Mesenchymal stem cell (in vitro differentiated cells and primary cell): ENCODE measurements around the gene VGLL4.

Experiments
- DNase-seq: peaks from one replicate; pipeline ENCODE4 v3.0.0-alpha.2; 2013
- H2AFZ ChIP-seq: one replicate; pipeline ENCODE4 v1.6.1; 2013; ENCODE audit warnings: low read depth, mild to moderate bottlenecking, control low read depth, inconsistent platforms, low read length, moderate library complexity
- H2AK5ac ChIP-seq: 2 replicates; pipeline ENCODE4 v1.6.1; 2013; ENCODE audit warnings: low read length, moderate library complexity, mild to moderate bottlenecking, inconsistent platforms; ENCODE audit not compliant: severe bottlenecking
- H2BK120ac ChIP-seq: one replicate; pipeline ENCODE4 v1.6.1; 2013; ENCODE audit warnings: low read depth, mild to moderate bottlenecking, inconsistent platforms, low read length, moderate library complexity
- H2BK12ac ChIP-seq, 2 experiments: one replicate each; pipeline ENCODE4 v1.6.1; 2013; ENCODE audit warnings: inconsistent platforms in 2 of 2, low read length in 2 of 2, mild to moderate bottlenecking in 2 of 2, moderate library complexity in 2 of 2, control low read depth in 1 of 2
- H2BK15ac ChIP-seq: one replicate; pipeline ENCODE4 v1.6.1; 2013; ENCODE audit warnings: mild to moderate bottlenecking, low read depth, inconsistent platforms; ENCODE audit not compliant: poor library complexity, severe bottlenecking
- H2BK5ac ChIP-seq: 2 replicates; pipeline ENCODE4 v1.6.1; 2013; ENCODE audit warnings: low read depth, mild to moderate bottlenecking, low read length, control low read depth, inconsistent platforms; ENCODE audit not compliant: poor library complexity, severe bottlenecking
- H3K14ac ChIP-seq, 2 experiments: one replicate each; pipeline ENCODE4 v1.6.1; 2013; ENCODE audit warnings: inconsistent platforms in 2 of 2, low read length in 2 of 2, control low read depth in 1 of 2, mild to moderate bottlenecking in 1 of 2, moderate library complexity in 1 of 2
- H3K18ac ChIP-seq, 2 experiments: one replicate each; pipeline ENCODE4 v1.6.1; 2013; ENCODE audit warnings: inconsistent platforms in 2 of 2, low read length in 2 of 2, control low read depth in 1 of 2, low read depth in 1 of 2, mild to moderate bottlenecking in 1 of 2
- H3K23ac ChIP-seq, 2 experiments: one replicate each; pipeline ENCODE4 v1.6.1; 2013; ENCODE audit warnings: inconsistent platforms in 2 of 2, low read length in 2 of 2, mild to moderate bottlenecking in 2 of 2, moderate library complexity in 2 of 2, control low read depth in 1 of 2
- H3K27ac ChIP-seq: 2 replicates; pipeline ENCODE4 v1.5.1; 2013; ENCODE audit warnings: mild to moderate bottlenecking, moderate library complexity, low read length, control low read depth, inconsistent platforms; ENCODE audit not compliant: poor library complexity, severe bottlenecking
- H3K27me3 ChIP-seq, 2 experiments: 2 replicates each; pipeline versions ENCODE4 v1.6.1 to v1.7.0; 2013; ENCODE audit warnings: low read length in 2 of 2, mild to moderate bottlenecking in 2 of 2, moderate library complexity in 2 of 2, control low read depth in 1 of 2, inconsistent platforms in 1 of 2; ENCODE audit not compliant: control insufficient read depth in 1 of 2, insufficient read depth in 1 of 2
- H3K36me3 ChIP-seq, 2 experiments: 2 replicates each; pipeline versions ENCODE4 v1.6.1 to v1.7.0; 2013; ENCODE audit warnings: low read length in 2 of 2, control low read depth in 1 of 2, inconsistent platforms in 1 of 2, low read depth in 1 of 2, mild to moderate bottlenecking in 1 of 2; ENCODE audit not compliant: insufficient read depth in 2 of 2, control insufficient read depth in 1 of 2
- H3K4ac ChIP-seq, 2 experiments: one replicate each; pipeline ENCODE4 v1.6.1; 2013; ENCODE audit warnings: inconsistent platforms in 2 of 2, low read length in 2 of 2, mild to moderate bottlenecking in 2 of 2, moderate library complexity in 2 of 2, control low read depth in 1 of 2, low read depth in 1 of 2
- H3K4me1 ChIP-seq: 2 replicates; pipeline ENCODE4 v1.6.1; 2013; ENCODE audit warnings: low read depth, low read length, control low read depth; ENCODE audit not compliant: control insufficient read depth, insufficient read depth
- H3K4me2 ChIP-seq: 2 replicates; pipeline ENCODE4 v1.6.1; 2013; ENCODE audit warnings: low read length, mild to moderate bottlenecking, inconsistent platforms; ENCODE audit not compliant: poor library complexity, severe bottlenecking
- H3K4me3 ChIP-seq, 2 experiments: 2 replicates each; pipeline versions ENCODE4 v1.5.1 to v1.7.0; 2013; ENCODE audit warnings: low read length in 2 of 2, mild to moderate bottlenecking in 2 of 2, control low read depth in 1 of 2, low read depth in 1 of 2; ENCODE audit not compliant: insufficient read depth in 1 of 2
- H3K79me1 ChIP-seq: replicated peaks from 2 replicates; pipeline ENCODE4 v1.6.1; 2013; ENCODE audit warnings: mild to moderate bottlenecking, control low read depth, low read length, inconsistent platforms; ENCODE audit not compliant: poor library complexity, severe bottlenecking
- H3K9ac ChIP-seq: 2 replicates; pipeline ENCODE4 v1.7.0; 2013; ENCODE audit warnings: mild to moderate bottlenecking, low read length, moderate library complexity
- H3K9me3 ChIP-seq: 2 replicates; pipeline ENCODE4 v1.7.0; 2013; ENCODE audit warnings: mild to moderate bottlenecking, low read length; ENCODE audit not compliant: control insufficient read depth
- H4K8ac ChIP-seq: one replicate; pipeline ENCODE4 v1.6.1; 2013; ENCODE audit warnings: inconsistent platforms, mild to moderate bottlenecking, low read length, moderate library complexity
- H4K91ac ChIP-seq: one replicate; pipeline ENCODE4 v1.6.1; 2013; ENCODE audit warnings: mild to moderate bottlenecking, low read length, inconsistent platforms
- whole genome bisulfite sequencing: methylation state at CpG from one replicate; pipeline ENCODE4 v1.1.7; 2013; ENCODE audit warnings: mixed read lengths; 5-methylcytosine and 5-hydroxymethylcytosine counted together

The VGLL4 gene

GRCh38 chr3:11672363-11672762 lies 28.6 kb upstream of the VGLL4 start:
- H2BK5ac ChIP-seq = no peak overlapping the region
- no peak overlapping the region for H2AFZ ChIP-seq
- no peak overlapping the region for H2AK5ac ChIP-seq
- H4K91ac ChIP-seq = no peak overlapping the region
- 96% methylated on average over 3 of the region's 3 CpGs for WGBS
- H4K8ac ChIP-seq = no peak overlapping the region
- no peak for DNase-seq
- no peaks in the 10 kb centered on the region for H3K9me3 ChIP-seq
- no peak overlapping the region for H2BK15ac ChIP-seq
- H3K23ac ChIP-seq = no peak overlapping the region
- H3K9ac ChIP-seq = peak overlapping the region; percentile 72
- no peak overlapping the region for H3K14ac ChIP-seq
- H3K18ac ChIP-seq = no peak overlapping the region
- no peaks in the 10 kb centered on the region for H3K27me3 ChIP-seq
- no peak overlapping the region for H3K4me2 ChIP-seq
- no peak overlapping the region for H2BK120ac ChIP-seq
- no peak overlapping the region for H3K27ac ChIP-seq
- H3K36me3 ChIP-seq = no peaks in the 10 kb centered on the region
- H3K79me1 ChIP-seq = peaks cover 36% of the 10 kb centered on the region
- no peaks in the 10 kb centered on the region for H3K4me1 ChIP-seq
- H3K4ac ChIP-seq = no peak overlapping the region
- no peak overlapping the region for H2BK12ac ChIP-seq
- H3K4me3 ChIP-seq = peak overlapping the region in 1 of 2 experiments; percentile 38

DNA sequence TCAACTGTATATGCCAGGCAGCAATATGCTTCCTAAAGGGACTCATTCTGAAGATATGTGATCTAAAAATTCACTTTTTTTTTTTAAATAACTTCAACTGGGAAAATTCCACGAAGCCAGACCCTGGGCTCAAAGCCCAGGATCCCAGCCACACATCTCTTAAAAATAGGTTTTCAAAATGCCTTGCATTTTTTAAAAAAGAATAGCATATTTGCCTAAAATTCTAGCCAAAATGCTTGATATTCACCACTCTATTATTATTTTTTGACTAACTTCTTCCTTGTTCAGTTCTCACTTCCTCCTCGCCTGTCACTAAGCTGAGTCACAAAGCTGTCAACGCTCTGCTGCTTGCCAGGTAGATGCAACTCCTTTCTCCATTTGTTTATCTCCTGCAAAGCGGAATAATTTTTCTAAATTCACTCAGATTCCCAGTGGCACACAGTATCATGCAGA lies 28.0 kb upstream of the VGLL4 start:
- Histone ChIP-seq H3K4me3 (peak overlapping the region in 1 of 2 experiments; percentile 34), H2BK15ac (no peak overlapping the region), H3K9ac (peak overlapping the region; percentile 20), H4K8ac (no peak overlapping the region), H3K79me1 (peaks cover 37% of the 10 kb centered on the region), H3K9me3 (no peaks in the 10 kb centered on the region), H3K23ac (no peak overlapping the region), H3K4me2 (no peak overlapping the region), H3K27ac (no peak overlapping the region), H3K4ac (no peak overlapping the region), H3K4me1 (no peaks in the 10 kb centered on the region), H2BK120ac (no peak overlapping the region), H3K36me3 (no peaks in the 10 kb centered on the region), H2AFZ (no peak overlapping the region), H4K91ac (no peak overlapping the region), H2BK5ac (no peak overlapping the region), H2BK12ac (no peak overlapping the region), H3K14ac (no peak overlapping the region), H2AK5ac (no peak overlapping the region), H3K27me3 (no peaks in the 10 kb centered on the region), H3K18ac (no peak overlapping the region)
- no peak for DNase-seq
- 75% methylated on average over 3 of the region's 4 CpGs for WGBS

DNA sequence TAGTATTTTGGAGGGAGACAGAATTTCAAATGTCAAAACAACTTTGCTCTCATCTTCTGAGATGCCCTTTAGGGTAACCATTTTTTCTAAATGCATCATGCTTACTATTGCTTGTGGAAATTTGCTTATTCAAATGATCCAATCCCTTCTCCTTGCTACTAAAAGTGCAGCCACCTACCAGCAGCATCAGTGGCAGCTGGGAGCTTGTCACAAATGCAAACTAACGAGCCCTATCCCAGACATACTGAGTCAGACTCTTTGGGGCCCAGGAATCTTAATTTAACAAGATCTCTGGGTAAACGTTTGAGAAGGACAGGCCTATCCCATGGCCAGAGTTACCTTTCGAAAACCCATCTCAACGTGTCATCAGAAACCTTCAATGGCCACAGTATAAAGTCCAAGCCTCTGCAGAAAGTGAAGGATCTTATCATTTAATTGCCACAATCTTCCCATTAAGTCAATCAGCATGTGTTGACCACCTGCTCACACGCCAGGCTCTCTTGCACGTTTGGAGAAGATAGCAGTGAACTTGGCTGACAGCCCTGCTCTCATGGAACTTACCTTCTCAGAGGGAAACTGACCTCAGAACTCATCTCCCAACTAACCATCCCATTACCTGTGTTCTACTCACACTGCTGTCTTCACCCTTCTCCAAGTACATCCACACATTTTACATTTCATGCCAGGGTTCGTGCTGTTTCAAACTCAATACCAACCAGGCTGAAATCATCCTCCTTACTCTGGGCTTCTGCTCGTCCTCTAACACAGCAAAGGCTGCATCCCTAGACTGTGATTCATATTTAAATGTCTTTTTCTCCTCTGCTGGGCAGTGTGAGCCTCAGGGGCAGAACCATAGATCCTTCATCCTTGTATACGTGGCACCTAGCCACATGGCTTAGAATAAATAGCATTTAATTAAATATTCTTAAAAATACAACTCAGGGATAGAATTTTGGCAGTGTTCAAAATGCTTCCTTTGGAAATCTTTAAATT lies 24.8 kb upstream of the VGLL4 start:
- Histone ChIP-seq H2BK15ac (no peak overlapping the region), H3K9ac (no peak overlapping the region), H3K4ac (no peak overlapping the region), H3K4me1 (peaks cover 3% of the 10 kb centered on the region), H2BK120ac (no peak overlapping the region), H3K18ac (no peak overlapping the region), H3K9me3 (no peaks in the 10 kb centered on the region), H3K27ac (no peak overlapping the region), H4K91ac (no peak overlapping the region), H3K27me3 (no peaks in the 10 kb centered on the region), H3K4me2 (no peak overlapping the region), H4K8ac (no peak overlapping the region), H2BK5ac (no peak overlapping the region), H3K14ac (no peak overlapping the region), H3K4me3 (no peak overlapping the region), H2AFZ (no peak overlapping the region), H3K36me3 (no peaks in the 10 kb centered on the region), H2BK12ac (no peak overlapping the region), H3K23ac (no peak overlapping the region), H3K79me1 (peaks cover 44% of the 10 kb centered on the region), H2AK5ac (no peak overlapping the region)
- 73% methylated on average over 8 of the region's 9 CpGs for WGBS
- no peak for DNase-seq

DNA sequence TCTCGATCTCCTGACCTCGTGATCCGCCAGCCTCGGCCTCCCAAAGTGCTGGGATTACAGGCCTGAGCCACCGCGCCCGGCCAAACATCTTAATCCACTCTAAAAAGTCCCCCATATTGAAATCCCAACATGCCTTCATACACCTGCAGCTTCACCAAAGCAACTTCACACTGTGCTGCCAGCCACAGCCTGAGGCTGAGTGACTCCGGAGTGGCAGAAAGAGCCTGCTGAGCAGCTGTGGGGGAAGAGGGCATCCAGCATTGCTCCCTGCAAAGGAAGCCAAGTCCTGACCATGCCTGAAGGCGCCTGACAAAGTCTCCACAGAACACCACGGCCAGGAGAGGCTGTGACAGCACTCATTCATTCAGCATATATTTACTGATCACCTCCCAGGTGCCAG lies 21.6 kb upstream of the VGLL4 start:
- DNase-seq = no peak
- Histone ChIP-seq H3K79me1 (peaks cover 42% of the 10 kb centered on the region), H3K14ac (no peak overlapping the region), H4K91ac (no peak overlapping the region), H3K27ac (no peak overlapping the region), H3K9ac (no peak overlapping the region), H3K23ac (no peak overlapping the region), H3K36me3 (no peaks in the 10 kb centered on the region), H2AK5ac (no peak overlapping the region), H2BK15ac (no peak overlapping the region), H2AFZ (no peak overlapping the region), H3K4me3 (no peak overlapping the region), H3K27me3 (no peaks in the 10 kb centered on the region), H2BK5ac (no peak overlapping the region), H3K4ac (no peak overlapping the region), H4K8ac (no peak overlapping the region), H2BK120ac (no peak overlapping the region), H3K4me1 (peaks cover 3% of the 10 kb centered on the region), H3K9me3 (no peaks in the 10 kb centered on the region), H2BK12ac (no peak overlapping the region), H3K4me2 (no peak overlapping the region), H3K18ac (no peak overlapping the region)
- WGBS = 96% methylated on average over 7 of the region's 10 CpGs
